Measurements from ENCODE around the gene TLE4.
"Not testable (repeated sequence)": the region's sequence is repeated elsewhere in the genome, so short reads cannot be mapped to it uniquely, and the experiment has no call there.

TLE4 gene

GRCh38 chr9:79638806-79639205, 67.0 kb downstream of the TLE4 start:
- DNase-seq = no peak

GRCh38 chr9:79639354-79639753, 67.6 kb downstream of the TLE4 start:
- no peak for DNase-seq

GRCh38 chr9:79640067-79640466, 68.3 kb downstream of the TLE4 start:
- DNase-seq = not testable (repeated sequence)

- DNase-seq = no peak
Observed at GRCh38 chr9:79641070-79641469, 69.3 kb downstream of the TLE4 start.

- no peak for DNase-seq
Observed at GRCh38 chr9:79642671-79643070, 70.9 kb downstream of the TLE4 start.

GRCh38 chr9:79644048-79644447, 72.3 kb downstream of the TLE4 start:
- DNase-seq = no peak

- no peak for DNase-seq
Observed at GRCh38 chr9:79644601-79645000, 72.8 kb downstream of the TLE4 start.

GRCh38 chr9:79645110-79645509, 73.3 kb downstream of the TLE4 start:
- no peak for DNase-seq

- DNase-seq = no peak
Observed at GRCh38 chr9:79646096-79646495, 74.3 kb downstream of the TLE4 start.

GRCh38 chr9:79651251-79651795, 79.6 kb downstream of the TLE4 start:
- no peak for DNase-seq

GRCh38 chr9:79652598-79652997, 80.8 kb downstream of the TLE4 start:
- DNase-seq = no peak

GRCh38 chr9:79654591-79655382, 83.0 kb downstream of the TLE4 start:
- not testable (repeated sequence) for DNase-seq

- DNase-seq = no peak
Observed at GRCh38 chr9:79655551-79655950, 83.8 kb downstream of the TLE4 start.

GRCh38 chr9:79656169-79656568, 84.4 kb downstream of the TLE4 start:
- no peak for DNase-seq

- no peak for DNase-seq
Observed at GRCh38 chr9:79657891-79658290, 86.1 kb downstream of the TLE4 start.

- no peak for DNase-seq
Observed at GRCh38 chr9:79658926-79659325, 87.2 kb downstream of the TLE4 start.

- no peak for DNase-seq
Observed at GRCh38 chr9:79660615-79661014, 88.8 kb downstream of the TLE4 start.

GRCh38 chr9:79661279-79661678, 89.5 kb downstream of the TLE4 start:
- no peak for DNase-seq

GRCh38 chr9:79661886-79662536, 90.2 kb downstream of the TLE4 start:
- DNase-seq = no peak

GRCh38 chr9:79662537-79662956, 90.8 kb downstream of the TLE4 start:
- DNase-seq = no peak

- DNase-seq = no peak
Observed at GRCh38 chr9:79663300-79663699, 91.5 kb downstream of the TLE4 start.

GRCh38 chr9:79663878-79664277, 92.1 kb downstream of the TLE4 start:
- DNase-seq = no peak

- DNase-seq = no peak
Observed at GRCh38 chr9:79664375-79664831, 92.6 kb downstream of the TLE4 start.

- DNase-seq = no peak
Observed at GRCh38 chr9:79665369-79665768, 93.6 kb downstream of the TLE4 start.

All from activated gamma-delta T cell (primary cell).